ENCODE measurements around the gene TRDN.
A peak's percentile ranks its signal among the peaks of the same experiment; 100 is the strongest.
"Not testable (repeated sequence)": the region's sequence is repeated elsewhere in the genome, so short reads cannot be mapped to it uniquely, and the experiment has no call there.

TRDN gene

DNA sequence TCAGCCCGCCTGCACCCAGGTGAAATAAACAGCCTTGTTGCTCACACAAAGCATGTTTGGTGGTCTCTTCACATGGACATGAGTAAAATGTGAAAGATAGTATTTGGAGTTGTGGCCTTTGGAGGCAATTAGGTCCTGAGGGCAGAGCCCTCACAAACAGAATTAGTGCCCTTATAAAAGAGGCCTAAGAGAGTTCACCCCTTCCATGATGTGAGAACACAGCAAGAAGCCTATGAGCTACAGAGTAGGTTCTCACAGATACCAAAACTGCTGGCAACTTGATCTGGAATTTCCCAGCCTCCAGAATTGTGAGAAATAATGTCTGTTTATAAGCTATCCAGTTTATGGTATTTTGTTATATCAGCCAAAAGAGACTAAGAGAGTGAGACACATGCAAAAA, 74.5 kb downstream of the TRDN start:
- DNase-seq (ENCODE audit: low spot score) = no peak

DNA sequence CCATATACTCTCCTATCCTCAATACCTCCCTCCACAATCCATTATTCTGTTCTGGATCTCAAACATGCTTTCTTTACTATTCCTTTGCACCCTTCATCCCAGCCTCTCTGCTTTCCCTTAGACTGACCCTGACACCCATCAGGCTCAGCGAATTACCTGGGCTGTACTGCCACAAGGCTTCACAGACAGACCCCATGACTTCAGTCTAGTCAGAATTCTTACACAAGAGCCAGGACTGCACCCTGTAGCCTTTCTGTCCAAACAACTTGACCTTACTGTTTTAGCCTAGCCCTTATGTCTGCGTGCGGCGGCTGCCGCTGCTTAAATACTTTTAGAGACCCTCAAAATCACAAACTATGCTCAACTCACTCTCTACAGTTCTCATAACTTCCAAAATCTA, 76.9 kb downstream of the TRDN start:
- not testable (repeated sequence) for DNase-seq (ENCODE audit: low spot score)

DNA sequence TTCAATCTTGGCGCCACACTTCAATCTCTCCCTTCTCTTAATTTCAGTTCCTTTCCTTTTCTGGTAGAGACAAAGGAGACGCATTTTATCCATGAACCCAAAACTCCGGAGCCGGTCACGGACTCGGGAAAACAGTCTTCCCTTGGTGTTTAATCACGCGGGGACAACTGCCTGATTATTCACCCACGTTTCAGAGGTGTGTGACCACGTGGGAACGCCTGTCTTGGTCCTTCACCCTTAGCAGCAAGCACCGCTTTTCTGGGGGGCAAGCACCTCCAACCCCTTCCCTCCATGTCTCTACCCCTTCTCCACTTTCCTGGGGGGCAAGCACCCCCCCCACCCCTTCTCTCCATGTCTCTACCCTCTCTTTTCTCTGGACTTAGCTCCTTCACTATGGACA, 79.3 kb downstream of the TRDN start:
- not testable (repeated sequence) for DNase-seq (ENCODE audit: low spot score)

DNA sequence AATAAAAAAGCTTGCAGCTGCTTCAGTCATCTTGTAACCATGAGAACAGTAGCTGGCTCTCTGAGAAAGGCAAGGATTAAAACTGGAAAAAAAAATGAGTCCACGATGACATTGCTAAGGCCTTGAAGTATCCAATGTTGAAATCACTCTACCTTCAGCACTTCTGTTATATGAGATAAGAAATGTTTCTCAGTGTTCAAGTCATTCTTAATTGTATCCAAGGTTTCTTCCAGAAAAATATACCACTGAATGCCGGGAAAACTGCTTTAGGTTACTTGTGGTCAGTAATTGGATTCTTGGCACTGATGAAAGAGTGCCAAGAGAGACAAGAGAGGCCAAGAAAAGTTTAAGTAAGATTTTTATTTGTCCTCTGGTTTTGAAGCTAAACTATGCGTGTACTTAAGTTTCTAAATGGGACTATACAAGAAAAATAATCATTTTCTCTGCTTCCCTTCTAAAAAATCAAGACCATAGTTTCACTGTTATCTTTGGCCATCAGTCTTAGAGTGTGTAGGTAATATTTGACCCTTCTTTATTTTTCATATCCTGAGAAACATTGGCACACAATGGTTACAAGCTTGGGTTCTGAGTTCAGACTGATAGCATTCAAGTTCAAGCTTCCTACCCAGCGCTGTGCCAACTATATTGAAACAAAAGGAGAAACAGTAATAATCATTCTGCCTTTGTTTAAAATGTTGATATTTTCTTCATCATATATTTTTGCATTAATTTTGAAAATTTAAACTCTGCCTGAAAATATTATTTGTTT, 84.6 kb downstream of the TRDN start:
- no peak for DNase-seq (ENCODE audit: low spot score)

DNA sequence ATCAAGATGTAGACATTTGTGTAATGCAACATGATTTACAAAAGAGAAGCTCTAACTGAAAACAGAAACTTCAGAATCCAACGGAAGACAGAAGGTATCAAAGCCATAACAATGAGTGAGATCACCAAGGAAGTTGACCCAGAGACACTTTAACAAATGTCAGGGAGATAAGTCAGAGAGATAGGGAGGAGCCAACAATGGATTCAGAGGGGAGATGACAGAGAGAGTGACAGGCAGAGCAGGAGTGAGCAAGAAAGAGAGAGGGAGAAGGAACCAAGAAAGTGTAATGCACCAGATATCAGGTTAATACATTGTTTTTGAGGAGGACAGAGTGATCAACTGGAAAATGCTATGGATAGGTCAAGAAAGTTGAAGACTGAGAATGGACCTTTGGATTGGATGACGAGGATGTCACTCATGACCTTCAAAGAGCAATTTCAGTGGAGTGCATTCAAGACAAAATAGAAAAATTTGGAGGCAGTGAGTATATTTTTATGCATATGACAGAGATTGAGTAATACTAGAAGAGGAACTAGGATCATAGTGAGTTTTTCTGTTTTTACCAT, 86.6 kb downstream of the TRDN start:
- no peak for DNase-seq (ENCODE audit: low spot score)

DNA sequence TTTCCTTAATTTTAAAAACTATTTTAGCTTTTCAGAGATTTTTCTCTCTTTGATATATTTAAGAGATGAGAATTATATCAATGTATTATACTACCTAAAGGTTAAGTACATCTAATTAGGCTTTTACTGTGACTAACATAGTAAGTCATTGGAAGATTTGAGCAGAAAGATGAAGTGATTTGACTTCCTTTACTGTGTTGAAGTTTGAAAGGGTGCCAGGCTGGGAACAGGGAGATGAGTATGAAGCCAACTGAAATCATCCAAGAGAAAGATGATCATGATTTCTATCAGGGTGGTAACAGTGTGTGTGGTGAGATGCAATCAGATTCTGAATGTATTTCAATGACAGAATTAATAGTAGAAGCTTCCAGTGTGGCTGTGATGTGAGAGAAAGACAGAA, 87.3 kb downstream of the TRDN start:
- DNase-seq (ENCODE audit: low spot score) = no peak

DNA sequence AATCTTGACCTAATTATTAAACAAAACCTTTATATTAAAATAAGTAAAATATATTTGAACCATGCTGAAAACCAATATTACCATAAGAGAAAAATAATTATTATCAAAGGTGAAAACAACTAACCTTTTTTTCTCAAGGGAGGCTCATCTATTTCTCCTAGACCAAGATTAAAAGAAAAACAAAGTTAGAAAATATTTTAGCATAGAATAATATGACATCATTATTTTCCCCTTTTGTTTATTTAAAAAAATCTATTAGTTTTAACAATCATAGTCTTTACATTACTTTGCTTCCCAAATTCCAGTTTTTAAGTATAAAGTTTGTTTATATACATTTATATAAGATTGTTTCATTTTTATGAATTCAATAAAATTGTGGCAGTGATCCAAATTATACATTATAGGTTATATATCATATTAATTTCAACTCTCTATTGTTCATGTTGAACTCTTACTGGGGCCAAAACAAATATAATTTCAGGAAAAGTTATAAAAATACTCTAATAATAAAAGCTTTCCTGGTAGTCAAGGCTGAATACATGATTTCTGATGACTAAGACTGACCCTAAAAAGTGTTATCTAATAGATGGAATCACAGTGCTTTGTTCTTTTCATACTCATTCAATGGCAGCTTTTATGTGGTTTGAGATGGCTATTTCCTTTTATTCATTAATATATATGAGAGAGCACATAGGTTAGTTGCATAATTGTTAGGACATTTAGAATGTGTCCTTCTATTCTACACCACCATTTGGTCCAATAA, 89.4 kb downstream of the TRDN start:
- DNase-seq (ENCODE audit: low spot score) = no peak

DNA sequence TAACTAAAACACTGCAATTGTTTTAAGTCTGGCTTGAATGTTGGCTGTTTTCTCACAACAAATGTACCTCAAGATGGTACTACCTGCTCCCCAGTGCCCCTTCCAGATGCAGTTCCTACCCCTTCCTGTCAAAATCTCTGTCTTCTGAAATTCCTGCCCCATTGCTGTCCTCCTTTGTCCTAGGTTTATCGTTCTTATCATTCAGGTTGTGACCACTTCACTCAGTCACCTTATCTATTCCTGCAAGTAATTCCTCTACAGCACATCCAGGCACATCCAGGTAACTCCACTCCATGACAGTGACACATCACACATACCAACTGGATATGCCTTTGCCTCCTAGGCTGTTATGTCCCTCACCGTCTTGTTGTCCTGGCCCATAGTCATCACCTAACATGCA, 90.2 kb downstream of the TRDN start:
- no peak for DNase-seq (ENCODE audit: low spot score)

DNA sequence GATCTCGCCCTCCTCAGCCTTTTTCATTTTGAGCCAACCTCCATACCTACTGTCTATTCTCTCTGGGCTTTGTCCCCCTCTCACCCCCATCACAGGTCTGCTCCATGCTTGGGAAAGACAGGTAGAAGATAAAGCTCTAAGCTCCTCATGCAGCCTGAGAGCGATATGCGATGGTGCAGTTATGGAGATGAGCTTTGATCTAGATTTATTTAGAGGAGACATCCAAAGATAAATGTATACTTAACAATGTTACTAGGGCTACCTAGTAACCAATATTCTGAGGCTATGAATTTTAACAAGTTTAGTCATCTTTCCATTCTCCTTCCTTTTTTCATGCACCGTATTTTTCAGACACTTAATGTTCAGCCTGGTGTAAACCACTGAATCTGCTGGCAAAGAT, 95.3 kb downstream of the TRDN start:
- no peak for DNase-seq (ENCODE audit: low spot score)

DNA sequence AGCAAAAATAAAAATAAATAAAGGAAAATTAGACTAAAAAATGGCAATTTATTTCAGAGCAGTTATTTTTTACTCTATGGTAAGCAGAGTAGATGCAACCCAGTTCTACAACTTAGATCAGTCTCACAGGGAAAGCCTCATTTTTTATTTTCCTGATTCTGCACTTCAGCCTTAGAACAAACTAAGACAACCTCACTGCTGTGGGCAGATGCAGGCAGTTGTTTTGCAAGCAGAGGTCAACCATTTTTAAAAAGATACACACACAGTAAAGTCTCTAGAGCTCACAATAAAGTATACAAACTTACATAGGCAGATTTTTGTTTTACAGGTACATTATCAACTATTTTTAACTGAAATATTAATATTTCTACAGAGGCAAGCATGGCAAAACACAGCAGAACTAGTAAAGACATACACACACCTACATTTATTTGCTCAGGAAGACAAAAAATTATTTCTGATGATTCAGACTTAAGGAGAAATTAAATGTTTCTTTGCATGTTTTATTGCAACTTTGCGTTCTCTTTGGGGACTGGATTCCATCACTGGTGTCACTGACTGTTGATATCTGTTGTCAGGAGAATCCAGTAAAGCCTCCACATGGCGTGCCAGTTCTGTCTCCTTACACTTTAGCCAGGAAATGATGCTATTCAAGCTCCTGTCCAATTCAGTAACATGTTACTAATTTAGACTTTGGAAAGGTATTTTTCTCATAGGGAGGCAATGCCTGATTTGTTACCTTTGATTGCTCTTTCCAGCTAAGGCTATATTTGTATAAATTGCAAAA, 102.7 kb downstream of the TRDN start:
- DNase-seq (ENCODE audit: low spot score) = no peak

DNA sequence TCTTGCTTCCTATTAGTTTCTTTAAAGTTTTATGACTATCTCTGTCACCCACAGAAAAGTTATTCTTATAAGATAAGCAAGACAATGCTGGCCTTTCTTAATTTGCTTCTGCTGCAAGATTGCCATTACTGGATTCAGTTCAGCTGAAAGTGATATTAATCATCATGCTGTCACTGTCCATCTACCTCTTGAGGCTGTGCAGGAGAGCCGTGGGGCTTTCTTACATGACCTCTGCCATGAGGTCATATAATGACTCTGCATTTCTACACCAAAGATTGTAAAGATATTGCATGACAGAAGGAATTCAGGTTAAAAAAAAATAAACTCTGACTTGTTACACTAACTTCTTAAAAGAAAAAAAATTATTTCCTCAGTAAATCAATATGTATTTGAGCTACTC, 106.9 kb downstream of the TRDN start:
- DNase-seq (ENCODE audit: low spot score) = no peak

DNA sequence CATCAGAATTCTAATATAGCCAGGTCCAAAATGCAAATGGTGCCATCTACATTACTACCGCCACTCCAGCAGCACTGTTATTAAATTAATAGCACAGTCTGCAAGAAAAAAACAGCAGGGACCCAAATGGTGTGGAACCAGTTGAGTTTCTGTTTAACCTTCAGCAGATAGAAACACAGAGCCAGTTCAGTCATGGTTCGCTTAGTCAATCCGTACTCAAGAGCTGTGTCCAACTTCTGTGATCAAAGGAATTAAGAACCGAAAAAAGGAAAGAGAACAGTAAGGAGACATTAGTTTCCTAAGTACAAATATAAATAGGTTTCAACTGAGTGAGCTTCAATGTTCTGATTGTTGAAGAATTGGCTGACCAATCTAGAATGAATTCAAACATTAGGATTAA, 107.7 kb downstream of the TRDN start:
- DNase-seq (ENCODE audit: low spot score) = no peak

DNA sequence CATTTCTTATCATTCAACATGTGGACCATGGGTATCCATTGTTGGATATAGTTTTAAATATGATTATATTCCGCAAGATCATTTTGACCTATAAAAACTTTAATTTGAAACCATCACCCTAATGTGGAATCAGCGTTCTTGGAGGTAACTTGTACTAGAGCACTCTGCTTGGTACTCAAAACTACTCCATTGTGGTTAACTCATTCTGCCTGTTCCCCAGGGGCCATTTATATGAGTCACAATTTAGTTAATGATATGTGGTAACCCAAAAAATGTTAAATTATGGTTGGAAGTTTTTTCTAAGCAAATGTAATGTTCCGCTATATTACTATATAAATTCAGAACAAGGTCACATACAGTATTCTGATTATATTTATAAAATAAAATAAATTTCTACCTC, 109.3 kb downstream of the TRDN start:
- no peak for DNase-seq (ENCODE audit: low spot score)

DNA sequence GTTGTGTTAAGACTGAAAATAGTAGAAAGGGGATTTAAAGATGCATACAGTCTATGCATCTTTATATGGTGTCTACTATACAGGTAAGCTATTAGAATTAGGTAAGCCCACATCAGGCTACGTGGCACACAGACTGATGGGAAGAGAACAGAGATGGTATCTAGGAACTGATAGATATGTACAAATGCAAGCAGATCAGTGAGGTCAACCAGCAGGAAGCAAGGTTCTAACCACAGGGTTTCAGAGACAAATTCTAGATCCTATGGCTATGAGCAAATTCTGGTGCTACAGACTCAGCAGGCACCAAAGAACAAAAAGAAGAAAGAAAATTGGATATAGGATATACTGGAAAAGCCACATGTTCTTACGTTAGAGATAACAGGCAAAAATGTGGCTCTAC, 110.6 kb downstream of the TRDN start:
- no peak for DNase-seq (ENCODE audit: low spot score)

DNA sequence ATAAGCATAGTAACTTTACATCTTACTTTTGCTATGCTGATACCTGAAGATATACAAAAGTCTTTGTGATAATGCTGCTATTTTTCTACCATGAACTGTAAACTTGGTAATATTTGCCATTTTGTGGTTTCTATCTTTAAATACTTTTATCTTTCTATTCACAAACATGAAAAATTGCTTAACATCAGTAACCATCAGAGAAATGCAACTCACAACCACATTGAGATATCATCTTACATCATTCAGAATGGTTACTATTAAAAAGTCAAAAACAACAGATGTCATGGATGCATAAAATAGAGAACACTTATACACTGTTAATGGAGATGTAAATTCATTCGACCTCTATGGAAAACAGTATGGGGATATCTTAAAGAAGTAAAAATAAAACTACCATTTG, 112.0 kb downstream of the TRDN start:
- no peak for DNase-seq (ENCODE audit: low spot score)

DNA sequence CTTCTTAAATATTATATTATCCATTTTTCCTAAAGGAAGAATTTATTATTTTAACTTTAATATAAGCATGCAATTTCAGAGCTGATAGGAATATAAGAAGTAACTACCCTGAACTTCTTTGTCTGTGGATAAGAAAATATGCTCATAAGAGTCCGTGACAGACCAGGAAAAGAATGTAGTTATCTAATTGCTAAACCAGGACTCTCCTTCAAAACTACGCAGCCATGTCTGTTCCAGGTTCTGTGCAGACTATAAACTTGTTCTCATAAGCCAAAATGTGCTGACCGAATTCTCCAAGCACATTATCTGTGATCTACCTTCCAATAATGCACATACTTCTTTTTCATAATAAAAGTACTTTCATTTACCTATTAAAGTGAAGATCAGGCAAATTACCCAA, 116.5 kb downstream of the TRDN start:
- DNase-seq (ENCODE audit: low spot score) = no peak

DNA sequence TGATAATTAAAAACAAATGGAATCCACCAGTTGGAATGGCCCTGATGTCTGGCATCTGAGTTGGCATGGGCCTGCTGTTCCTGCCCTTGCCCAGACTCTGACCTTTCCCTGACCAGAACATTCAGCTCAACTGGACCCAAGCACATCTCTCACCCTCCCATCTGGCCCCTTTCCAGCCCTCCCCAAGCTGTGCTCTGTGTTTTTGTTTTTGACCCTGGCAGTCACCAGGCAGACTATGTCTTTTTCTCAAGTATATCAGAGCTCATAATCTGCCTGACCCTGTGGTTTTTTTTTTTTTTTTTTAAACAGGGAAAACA, 117.6 kb downstream of the TRDN start:
- peak; percentile 60 for DNase-seq (ENCODE audit: low spot score)

DNA sequence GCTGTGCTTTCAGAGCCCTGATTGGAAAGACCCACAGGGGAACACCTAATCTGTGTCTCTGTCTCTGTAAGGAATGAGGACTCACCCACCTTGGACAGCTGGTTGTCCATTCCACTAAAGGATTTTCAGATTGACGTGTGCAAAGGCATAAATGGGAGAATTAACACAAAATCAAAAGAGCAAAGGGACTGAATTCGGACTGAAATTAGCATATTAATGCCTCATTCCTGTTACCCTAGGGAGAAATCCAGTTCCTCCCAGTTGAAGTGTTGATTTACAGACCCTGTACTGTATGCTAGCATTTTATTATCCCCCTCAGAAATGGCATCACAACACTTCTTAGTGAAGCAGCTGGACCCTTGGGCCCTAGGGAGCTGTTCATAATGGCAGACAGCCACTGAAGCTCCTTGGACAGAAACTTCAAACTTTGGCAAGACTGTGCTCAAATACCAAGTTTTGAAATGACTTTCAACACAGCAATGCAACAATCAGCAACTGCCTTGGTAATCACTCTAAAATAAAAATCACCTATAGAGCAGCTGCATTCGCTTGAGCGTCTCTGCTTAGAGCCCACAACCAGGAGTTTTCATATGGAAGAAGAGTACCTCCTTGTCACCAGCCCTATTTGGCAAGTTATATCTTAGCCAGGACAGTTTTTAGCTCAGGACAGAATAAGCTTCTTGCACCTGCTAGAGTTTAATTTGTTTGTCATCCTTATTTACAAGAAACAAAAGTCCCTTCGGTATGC, 118.1 kb downstream of the TRDN start:
- DNase-seq (ENCODE audit: low spot score) = peak; percentile 24

DNA sequence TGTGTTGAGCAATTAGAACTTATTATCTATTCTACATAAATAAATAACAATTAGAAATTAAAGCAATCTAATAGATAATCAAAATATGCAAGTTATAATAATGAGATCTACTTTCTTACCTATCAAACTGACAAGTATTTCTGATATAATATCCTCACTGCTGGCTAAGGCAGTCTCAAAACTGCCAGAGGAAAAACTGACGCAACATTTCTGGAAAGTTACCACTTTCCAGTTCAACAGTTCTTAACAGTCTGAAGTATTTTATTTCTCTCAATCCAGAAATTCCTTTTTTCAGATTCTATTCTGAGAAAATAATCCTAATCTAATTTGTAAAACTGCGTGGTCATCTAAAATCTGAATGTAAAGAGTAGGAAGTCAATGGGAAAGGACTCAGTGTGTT, 121.0 kb downstream of the TRDN start:
- no peak for DNase-seq (ENCODE audit: low spot score)

DNA sequence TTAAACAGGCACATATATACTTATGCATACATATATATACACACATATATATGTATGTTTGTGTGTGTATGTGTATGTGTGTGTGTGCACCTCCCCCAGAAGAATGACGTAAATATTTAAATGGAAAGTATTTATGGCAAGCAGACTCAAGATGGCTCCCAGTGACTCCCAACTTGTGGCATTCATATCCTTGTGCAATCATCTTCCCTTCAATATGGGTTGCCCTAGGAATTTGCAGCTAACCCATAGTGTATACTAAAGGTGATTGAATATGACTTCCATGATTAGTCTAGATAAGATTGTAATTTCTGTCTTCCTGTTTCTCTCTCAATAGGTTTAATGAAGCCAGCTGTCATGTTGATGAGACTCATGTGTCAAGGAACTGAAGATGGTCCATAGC, 127.6 kb downstream of the TRDN start:
- no peak for DNase-seq (ENCODE audit: low spot score)

DNA sequence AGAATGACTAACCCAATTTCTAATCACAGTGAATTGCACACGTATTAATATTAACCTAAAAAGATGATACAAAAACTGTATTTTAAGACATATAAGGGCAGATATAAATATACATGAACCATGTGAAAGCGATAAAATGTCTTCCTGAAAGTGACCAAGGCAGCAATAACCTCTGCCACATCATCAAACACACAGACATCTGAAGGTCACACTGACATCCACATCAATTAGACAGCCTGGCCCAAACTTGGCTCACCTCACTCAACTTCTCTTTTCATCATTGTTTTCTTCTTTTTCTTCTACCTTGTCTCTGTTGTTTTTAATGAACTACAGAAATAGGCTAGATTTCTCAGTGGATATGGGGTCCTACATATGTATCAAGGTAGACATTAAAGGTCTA, 128.5 kb downstream of the TRDN start:
- no peak for DNase-seq (ENCODE audit: low spot score)

DNA sequence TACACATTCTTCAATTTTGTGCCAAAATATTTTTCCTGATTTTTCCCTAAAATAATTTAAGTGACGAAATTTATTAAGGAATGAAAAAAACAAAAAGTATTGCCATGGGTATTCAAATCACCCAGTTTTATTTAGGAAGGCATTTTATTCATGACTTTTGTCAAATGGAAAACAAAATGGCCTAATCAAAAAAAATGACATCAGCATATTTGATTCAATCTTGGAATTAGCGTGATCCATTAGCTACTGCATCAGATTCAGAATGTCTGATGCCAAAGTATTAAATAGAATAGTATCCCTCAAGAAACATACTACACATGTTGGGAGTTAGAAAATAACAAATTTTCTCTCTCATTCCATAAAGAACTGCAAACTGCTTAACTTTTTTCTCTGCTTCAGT, 129.2 kb downstream of the TRDN start:
- no peak for DNase-seq (ENCODE audit: low spot score)

Data from globus pallidus (tissue), 1 donor.